ENCODE data around the gene AXIN1.
A peak's percentile ranks its signal among the peaks of the same experiment; 100 is the strongest.
"Not testable (repeated sequence)": the region's sequence is repeated elsewhere in the genome, so short reads cannot be mapped to it uniquely, and the experiment has no call there.

Gene AXIN1

DNA sequence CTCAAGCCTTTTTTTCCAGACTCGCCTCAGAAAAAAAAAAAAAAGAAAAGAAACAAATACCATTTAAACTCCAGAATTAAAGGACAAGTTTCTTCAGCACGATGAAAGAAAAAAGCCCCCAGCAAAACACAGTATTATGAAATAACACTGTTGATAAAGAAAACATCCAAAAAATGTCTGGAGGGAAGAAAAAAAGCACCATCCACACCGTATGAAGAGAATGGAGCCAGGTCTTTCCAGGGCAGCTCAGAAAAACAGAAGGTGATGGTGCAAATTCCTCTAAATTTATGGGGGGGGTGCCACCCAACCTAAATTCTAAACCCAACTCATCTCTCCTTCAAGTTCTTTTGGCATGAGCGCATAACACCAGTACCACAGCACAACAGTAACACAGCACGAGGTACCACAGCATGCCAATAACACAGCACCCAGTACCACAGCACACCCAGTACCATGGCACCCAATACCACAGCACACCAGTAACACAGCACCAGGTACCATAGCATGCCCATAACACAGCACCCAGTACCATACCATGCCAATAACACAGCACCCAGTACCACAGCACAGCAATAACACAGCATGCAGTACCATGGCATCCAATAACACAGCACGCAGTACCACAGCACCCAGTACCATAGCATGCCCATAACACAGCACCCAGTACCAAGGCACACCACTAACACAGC lies 19.0 kb downstream of the AXIN1 start:
- no peak for DNase-seq

DNA sequence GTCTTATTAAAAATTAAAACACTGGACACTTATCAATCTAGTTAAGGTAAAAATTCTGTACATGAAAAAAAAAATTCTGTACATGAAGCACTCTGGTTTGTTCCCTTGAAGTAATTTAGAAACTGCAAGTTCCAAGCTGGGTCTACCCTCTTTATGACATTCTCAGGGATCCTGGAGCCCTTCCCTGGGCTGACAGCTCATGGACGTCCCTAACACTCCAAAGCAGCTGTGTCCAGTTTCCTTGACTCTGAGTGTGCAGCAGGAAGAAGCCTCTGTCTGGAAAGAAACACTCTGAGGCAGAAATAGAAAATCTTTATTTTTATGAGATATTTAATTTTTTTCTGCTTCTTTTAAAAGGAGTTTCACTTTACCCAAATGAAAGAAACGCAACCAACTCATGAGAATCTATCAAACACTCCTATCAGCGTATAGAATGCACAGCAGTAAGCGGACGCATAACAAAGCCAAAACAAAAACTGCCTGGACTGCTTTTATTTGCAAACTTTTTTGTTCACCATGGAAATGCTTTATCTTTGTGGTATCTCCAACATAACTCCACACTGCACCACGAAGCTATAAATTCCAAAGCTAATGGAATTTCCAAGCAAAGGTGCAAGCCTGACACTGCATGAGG lies 21.2 kb downstream of the AXIN1 start:
- DNase-seq = not testable (repeated sequence)

DNA sequence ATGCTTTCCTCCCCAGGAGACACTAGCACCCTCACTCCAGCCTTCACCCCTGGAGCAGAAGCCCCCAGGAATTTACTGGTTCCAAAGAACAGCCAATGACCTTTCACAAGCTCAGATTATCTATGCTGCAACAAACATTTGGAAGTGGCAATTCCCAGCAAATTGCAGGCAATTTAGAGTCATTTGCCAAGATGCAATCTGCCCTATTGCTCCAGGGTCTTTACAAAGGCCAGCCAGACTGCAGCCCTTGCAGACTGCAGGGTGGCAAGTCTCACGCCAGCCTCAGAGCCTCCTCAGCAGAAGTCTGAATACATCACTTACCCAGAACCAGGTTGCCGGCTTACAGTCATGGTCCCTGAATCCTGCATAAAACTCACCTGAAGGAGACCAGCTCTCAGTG lies 21.8 kb downstream of the AXIN1 start:
- no peak for DNase-seq

DNA sequence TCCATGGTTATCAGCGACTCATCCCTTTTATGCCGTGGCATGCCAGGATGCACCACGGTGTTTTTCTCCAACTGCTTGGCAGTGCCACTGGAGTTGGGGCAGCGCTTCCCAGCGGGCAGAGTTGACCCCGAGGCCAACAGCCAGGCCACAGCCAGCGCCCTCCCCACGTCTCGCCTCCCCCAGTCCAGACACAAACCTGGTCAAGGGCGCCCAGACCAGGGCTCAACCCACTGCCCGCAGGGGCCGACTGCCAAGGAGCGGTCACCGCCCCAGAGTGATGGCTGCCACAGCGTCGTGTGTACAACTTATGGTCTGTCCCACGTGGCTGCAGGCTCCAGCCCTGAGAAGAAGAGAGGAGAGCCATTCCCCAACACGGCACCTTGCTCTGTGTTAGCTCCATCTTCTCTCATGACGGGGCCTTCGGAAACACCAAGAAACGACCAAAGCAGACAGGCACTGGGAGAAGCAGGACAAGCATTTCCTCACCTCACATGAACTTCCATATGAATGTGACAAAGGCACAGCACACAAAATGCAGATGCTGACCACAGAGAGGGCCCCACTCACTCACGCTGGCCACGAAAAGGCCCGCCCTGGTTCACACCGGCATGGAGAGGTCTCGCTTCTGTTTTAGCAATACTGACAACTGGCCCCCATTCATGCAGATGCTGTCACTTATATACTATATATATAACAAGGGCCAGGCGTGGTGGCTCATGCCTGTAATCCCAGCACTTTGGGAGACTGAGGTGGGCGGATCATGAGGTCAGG lies 27.0 kb downstream of the AXIN1 start:
- DNase-seq = no peak

DNA sequence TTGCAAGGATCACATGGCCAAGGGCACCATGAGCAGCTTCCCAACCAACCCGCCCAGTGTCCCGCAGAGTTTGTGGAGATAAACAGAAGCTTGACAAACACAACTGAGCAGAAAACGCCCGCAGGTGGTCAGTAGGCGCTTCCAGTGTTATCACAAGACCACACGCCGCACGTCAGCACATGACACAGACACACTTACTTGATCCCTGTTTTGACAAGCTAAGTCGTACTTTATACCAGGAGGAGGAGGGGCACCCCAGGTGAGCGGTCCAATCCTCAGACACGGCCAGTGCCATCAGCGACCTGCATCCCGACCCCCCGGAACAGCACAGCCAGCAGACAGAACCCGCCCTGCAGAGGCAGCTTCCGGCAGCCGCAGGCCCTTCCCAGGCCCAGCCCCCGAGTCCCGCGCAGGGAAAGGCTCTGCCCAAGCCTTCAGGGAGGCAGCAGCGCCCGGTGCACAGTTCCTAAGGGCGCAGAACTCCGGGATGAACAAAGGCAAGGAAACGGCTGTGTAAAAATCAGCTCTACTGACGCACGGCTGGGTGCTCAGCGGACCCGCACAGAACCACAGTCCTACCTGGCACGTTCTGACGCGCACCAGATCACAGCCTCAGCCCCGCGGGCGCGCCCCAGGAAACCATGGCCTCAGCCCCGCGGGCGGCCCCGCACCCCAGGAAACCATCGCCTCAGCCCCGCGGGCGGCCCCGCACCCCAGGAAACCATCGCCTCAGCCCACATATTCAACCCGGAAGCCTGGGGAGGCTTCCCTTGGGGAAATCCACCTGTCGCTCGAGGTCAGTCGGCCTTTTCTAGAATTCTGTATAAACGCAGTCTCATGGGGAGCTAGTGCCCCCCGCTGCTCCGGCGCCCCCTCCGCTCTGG lies 27.8 kb downstream of the AXIN1 start:
- DNase-seq = no peak

DNA sequence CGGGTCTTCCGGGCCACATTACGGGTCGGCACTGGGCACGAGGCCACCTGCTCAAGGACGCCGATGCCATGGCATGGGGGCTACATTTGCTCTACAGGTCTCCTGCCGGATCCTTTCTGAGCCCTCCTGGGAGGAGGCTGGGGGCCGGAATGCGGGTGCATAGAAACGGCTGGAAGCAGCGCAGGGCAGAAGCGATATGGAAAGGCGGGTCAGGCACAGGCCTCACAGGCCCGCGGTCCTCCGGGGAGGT lies 28.4 kb downstream of the AXIN1 start:
- no peak for DNase-seq

DNA sequence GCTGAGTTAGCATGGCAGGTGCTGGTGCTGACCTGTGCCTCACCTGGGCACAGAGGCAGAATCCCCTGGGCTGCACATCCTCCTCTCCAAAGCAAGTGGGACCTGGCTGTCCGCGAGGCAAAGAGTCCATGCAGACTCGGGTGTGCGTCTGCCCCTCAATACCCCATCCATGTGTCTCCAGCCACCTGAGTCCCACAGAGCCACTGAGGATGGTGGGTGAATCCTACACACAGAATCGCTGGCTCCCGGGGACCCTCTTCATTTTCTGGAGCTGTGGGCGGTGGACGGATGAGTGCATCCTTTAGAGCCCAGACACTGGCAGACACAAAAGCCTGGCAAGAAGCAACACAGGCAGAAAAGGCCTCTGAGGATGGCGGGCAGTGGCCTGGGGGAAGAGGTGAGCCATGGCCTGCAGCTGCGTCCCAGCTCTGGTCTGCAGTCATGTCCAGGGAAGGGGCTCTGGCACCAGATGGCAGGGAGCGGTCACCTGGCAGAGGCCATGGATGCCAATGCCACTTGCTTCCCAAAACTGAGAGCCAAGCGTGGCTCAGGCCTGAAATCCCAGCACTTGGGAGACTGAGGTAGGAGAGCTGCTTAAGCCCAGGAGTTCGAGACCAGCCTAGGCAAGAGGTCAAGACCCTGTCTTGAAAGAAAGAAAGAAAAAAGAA lies 29.9 kb downstream of the AXIN1 start:
- no peak for DNase-seq

DNA sequence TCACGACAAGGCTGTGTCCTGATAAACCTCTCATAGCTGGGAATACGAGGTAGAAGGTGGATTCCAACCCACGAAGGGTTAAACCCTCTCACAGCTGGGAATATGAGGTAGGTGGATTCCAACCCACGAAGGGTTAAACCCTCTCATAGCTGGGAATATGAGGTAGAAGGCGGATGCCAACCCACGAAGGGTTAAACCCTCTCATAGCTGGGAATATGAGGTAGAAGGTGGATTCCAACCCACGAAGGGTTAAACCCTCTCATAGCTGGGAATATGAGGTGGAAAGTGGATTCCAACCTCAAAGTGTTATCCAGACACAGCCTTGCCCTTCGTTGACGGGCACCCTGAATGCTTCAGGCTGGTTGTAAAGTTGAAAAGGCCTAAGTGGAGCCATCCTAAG lies 31.0 kb downstream of the AXIN1 start:
- DNase-seq = no peak

DNA sequence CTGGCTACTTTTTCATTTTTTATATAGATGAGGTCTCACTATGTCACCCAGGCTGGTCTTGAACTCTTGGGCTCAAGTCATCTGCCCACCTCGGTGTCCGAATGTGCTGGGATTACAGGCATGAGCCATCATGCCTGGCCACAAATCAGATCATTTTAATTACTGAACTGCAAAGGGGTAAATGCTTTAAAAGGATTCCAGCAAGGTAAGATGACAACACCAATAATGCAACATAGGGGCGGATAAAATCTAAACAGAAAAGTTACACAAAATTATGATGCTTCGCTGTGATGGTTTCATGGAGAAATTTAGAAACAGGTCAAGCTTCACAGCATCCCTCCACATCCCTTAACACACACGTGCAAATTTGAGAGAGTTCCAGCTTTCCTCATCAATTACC lies 32.3 kb downstream of the AXIN1 start:
- no peak for DNase-seq

DNA sequence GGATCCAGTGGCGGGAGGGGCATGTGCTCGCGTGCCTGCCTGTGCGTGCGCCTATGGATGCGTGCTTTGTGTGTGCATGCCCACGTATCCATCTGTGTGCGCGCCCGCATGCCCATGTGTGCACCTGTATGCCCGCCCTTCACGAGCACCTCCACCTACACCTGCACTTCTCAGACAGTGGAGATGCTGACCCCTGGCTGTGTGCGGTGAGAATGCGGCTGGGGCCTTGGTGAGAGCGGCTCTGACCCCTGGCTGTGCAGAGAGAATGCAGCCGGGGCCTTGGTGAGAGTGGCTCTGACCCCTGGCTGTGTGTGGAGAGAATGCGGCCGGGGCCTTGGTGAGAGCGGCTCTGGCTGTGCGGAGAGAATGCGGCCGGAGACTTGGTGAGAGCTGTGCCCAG lies 33.9 kb downstream of the AXIN1 start:
- DNase-seq = no peak

DNA sequence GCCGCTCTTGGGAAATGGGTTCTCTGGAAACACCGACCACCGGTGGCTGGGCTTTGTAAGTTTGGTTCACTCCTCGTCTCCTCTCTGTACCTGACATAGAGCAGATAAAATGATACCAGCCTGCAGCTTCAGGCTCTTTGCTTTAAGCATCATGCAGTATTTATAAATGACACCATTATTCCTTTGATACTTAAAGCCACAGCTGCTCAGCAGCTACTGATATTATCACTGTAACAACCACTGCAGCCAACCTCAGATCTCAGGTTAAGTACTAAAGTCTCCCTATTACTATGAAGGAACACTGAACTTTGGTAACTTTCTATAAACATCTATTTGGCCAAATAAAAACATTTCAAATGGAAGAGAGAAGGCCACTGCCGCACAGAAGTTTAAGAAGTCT lies 34.9 kb downstream of the AXIN1 start:
- DNase-seq = no peak

DNA sequence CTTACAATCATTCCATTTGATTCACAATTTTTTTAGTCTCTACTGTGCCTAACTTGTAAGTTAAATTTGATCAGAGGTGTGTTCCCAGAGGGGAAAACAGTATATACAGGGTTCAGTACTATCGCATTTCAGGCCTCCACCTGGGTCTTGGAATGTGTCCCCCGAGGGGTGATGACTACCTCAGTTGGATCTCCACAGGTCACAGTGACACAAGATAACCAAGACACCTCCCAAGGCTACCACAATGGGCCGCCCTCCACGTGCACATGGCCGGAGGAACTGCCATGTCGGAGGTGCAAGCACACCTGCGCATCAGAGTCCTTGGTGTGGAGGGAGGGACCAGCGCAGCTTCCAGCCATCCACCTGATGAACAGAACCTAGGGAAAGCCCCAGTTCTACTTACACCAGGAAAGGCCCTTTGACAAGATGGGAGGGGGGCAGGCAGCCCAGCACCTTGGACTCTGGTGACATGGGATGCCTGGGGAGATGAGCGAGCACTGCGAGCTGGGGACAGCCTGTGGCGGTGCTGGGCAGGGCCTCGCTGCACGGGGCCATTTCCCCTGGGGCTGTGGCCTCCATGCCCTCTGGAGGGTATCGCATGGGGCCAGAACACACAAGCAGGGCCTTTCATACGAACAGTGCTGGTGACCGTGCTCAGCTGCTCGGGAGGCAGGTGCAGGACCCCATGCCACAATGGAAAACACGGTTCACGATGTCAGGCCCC lies 35.6 kb downstream of the AXIN1 start:
- no peak for DNase-seq

DNA sequence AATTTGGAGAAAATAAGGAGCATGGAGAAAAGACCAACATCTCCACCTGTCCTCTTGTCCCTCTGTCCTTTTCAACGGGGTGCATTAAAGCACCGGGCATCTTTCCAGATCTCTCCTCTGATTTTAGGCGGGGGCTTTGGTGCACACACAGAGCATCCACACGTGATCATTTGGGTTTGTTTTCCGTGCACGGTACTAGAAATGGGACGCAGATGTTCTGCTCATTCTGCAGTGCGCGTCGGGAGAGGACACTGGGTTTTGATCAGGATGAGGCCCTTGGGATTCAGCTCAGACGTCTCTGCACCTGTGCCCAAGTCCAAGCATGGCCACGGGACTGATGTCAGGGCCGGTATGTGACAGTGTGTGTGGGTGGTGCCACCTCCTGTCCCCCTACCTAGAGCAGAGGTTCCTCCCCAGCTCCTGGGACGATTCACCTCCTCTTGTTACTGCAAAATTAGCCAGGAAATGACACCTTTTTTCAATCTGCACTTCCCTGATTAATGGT lies 37.7 kb downstream of the AXIN1 start:
- DNase-seq = no peak

DNA sequence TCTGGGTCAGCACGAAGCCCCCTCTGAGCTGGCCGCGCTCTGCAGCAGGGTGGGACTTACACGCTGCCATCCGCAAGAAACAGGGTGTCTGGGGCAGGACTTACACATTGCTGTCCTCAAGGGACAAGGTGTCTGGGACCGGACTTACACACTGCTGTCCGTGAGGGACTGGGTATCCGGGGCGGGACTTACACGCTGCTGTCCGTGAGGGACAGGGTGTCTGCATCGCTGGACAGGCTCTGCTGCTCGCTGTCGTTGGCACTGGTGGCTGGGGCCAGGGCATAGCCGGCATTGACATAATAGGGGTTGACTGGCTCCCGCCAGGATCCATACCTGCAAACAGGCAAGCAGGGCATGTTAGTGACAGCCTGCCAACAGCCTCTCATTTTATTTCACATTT lies 38.2 kb downstream of the AXIN1 start:
- DNase-seq = no peak

DNA sequence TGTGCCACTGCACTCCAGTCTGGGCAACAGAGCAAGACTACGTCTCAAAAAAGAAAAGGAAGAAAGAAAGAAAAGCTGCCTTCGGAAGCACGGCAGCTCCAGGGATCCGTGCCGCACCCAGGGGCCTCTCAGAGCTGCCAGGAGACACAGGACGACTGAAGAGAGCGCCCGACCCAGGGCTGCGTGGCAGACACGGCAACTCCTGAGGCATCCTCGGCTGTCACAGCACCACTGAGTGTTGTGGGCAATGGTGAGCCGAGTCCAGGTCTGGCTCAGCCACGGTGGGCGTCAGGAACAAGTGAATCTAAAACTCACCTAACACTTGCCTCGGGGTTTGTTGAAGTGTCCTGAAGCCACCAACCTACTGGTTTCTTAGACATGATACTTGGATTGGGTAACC lies 40.8 kb downstream of the AXIN1 start:
- no peak for DNase-seq

DNA sequence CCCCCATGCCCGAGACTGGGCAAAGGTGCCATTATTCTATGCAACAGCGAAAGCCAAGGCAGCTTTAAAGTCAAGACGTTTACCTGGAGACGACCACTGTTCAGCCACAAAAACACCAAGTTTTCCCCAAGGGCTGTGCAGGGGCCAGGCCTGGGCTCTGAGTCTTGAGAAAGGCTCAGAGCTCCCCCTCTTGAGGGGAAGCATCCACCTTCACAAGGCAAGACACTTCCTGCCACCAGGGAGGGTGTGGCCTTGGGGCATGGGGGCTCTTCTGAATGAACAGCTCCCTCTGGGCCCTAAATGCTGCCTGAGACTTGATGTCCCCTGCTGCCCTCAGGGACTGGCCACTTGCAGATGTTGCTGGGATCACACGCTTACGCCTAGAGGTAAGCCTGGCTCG lies 43.0 kb downstream of the AXIN1 start:
- no peak for DNase-seq

DNA sequence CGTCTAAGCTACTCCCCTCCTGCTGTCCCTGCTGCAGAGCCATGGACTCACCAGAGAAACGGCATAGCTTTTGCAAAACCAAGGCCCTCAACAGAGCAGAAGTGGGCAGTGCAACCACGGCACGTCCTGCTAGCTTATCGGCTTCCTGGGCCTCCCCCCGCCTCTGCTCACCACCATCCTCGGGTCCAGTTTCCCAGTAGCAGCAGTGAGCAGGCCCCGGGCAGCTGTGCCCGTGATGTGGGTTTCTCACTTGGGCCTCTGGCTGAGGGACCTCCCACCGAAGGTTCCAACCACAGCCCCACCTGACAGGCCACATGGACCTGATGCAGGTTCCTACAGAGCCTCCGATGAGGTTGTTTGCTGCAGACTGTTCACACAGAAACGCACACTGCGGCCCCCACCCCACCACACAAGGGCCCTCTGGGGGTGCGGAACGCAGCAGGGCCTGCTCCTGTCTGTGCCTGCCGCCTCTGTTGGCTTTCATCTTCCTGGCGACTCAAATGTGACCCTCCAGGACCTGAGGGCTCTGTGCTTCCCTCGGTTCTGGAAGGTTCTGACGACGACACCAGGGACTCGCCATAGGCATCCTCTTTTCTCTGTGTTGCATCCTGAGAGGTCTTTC lies 44.7 kb downstream of the AXIN1 start:
- DNase-seq = no peak

DNA sequence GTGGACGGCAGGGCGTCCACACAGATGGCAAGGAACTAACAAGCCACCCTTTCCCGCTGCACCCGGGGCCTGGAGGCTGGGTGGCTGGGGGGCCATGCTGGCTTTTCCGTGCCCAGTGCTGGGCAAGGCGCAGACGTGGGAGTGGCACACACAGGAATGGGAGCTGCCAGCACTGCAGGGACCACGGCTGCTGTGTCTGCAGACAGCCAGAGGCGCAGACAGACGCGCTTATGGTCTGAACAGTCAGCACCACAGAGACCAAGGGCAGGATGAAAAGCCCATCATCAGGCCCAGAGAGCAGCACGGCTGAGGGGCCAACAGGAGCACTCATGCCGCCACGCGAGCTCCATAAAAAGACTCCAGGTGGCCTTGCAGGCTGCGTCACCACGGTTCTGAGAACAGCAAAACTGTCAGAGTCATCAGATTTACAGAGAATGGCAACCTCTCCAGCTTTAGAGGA lies 45.6 kb downstream of the AXIN1 start:
- DNase-seq = peak in 1 of 51 donors; percentile 37

DNA sequence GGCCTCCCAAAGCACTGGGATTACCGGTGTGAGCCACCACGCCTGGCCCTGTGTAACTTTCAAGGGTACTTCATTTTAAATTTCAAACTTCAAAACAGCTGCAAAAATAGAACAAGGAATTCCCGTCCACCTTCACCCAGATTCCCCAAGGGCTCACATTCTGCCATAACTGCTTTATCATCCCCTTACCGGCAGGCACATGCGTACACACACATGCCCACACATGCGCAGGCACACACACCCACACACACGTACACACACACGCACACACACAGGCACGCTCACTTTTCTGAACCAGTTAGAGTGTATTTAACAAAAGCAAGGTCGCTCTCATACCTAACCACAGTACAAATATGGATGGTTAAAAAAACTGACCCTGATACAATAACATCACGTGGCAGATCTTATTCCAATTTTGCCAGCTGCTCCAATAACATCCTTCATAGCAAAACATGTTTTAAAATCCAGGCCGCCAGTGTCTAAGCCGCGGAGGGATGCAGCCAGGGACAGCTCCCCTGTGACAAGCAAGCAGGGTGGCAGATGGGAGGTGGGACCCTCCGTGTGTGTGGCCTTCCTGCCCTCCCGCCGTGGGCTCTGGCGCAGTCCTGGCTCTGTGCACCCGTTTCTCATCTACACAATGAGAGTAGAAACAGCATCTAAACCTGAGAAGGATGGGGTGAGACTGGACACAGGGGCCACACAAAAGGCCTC lies 46.5 kb downstream of the AXIN1 start:
- no peak for DNase-seq
